K562 (cell line): ENCODE results near the gene MTFR2. TPM values are rescaled to one million over a fixed set of nuclear protein-coding genes. Genes with fewer than 3 reads are reported as not detected.

Source experiments
- CREBBP ChIP-seq: IDR thresholded peaks from one replicate; pipeline ENCODE4 v1.6.1; 2012; ENCODE audit warnings: low read depth, mild to moderate bottlenecking, control low read depth, inconsistent platforms, low read length
- ERF ChIP-seq: fragments of 450-650 bp; formaldehyde crosslinking; IDR thresholded peaks from 2 replicates; pipeline ENCODE4 v1.4.0; 2020; ENCODE audit warnings: mild to moderate bottlenecking, mixed read lengths
- FOXK1 ChIP-seq: sonication (generic); formaldehyde crosslinking; IDR thresholded peaks from 2 replicates; pipeline ENCODE4 v1.8.0; 2022; ENCODE audit warnings: missing genetic modification reagents, mild to moderate bottlenecking, borderline replicate concordance
- HNRNPL ChIP-seq: fragments of 200-400 bp; formaldehyde crosslinking; IDR thresholded peaks from 2 replicates; pipeline ENCODE4 v1.6.1; 2017; ENCODE audit warnings: low read depth, mild to moderate bottlenecking, low read length
- ILK ChIP-seq: fragments of 450-650 bp; IDR thresholded peaks from 2 replicates; pipeline ENCODE4 v1.6.1; 2016; ENCODE audit warnings: missing genetic modification characterization, low read depth, mild to moderate bottlenecking, missing compliant biosample characterization, moderate library complexity, borderline replicate concordance
- L3MBTL2 ChIP-seq: fragments of 450-650 bp; IDR thresholded peaks from 2 replicates; pipeline ENCODE4 v1.6.1; 2016; ENCODE audit warnings: mild to moderate bottlenecking, moderate library complexity
- MAX ChIP-seq: sonication (generic); formaldehyde crosslinking; IDR thresholded peaks from 2 replicates; pipeline ENCODE4 v1.9.0; 2022; ENCODE audit warnings: mild to moderate bottlenecking, missing genetic modification reagents
- NFRKB ChIP-seq: fragments of 450-650 bp; IDR thresholded peaks from 2 replicates; pipeline ENCODE4 v1.6.1; 2016; ENCODE audit warnings: low read depth
- NR1H2 ChIP-seq: sonication (generic); formaldehyde crosslinking; IDR thresholded peaks from 2 replicates; pipeline ENCODE4 v1.4.0; 2020; ENCODE audit warnings: mild to moderate bottlenecking, missing genetic modification reagents
- NR2C2 ChIP-seq, 2 experiments: fragments of 200-800 bp in 1 of 2; sonication (Bioruptor generic) in 1 of 2; sonication (generic) in 1 of 2; formaldehyde crosslinking in 1 of 2; IDR thresholded peaks; 2 replicates each; pipeline versions ENCODE4 v1.6.1 to v1.8.0; 2016 to 2022; ENCODE audit warnings: mild to moderate bottlenecking in 1 of 2, missing compliant biosample characterization in 1 of 2, missing genetic modification characterization in 1 of 2, missing genetic modification reagents in 1 of 2
- RFX7 ChIP-seq: fragments of 250-450 bp; sonication (Bioruptor Pico); IDR thresholded peaks from 2 replicates; pipeline ENCODE4 v1.5.1; 2021; ENCODE audit warnings: mild to moderate bottlenecking
- TAF9B ChIP-seq: fragments of 450-650 bp; IDR thresholded peaks from 2 replicates; pipeline ENCODE4 v1.6.1; 2018; ENCODE audit warnings: mild to moderate bottlenecking; ENCODE audit not compliant: partially characterized antibody
- ZC3H4 ChIP-seq: sonication (generic); formaldehyde crosslinking; IDR thresholded peaks from 2 replicates; pipeline ENCODE4 v1.9.0; 2021; ENCODE audit warnings: missing genetic modification reagents, borderline replicate concordance
- ZKSCAN8 ChIP-seq: fragments of 200-800 bp; sonication (Bioruptor generic); IDR thresholded peaks from 2 replicates; pipeline ENCODE4 v1.6.1; 2016; ENCODE audit warnings: missing genetic modification characterization, missing compliant biosample characterization
- ZNF280A ChIP-seq: fragments of 450-650 bp; IDR thresholded peaks from 2 replicates; pipeline ENCODE4 v1.6.1; 2018; ENCODE audit warnings: mild to moderate bottlenecking, low read depth; ENCODE audit not compliant: partially characterized antibody
- ZNF384 ChIP-seq: IDR thresholded peaks from 2 replicates; pipeline ENCODE4 v1.6.1; 2012; ENCODE audit warnings: low read depth, low read length, improper control_type of control experiment
- polyA plus RNA-seq, 8 experiments: library from polyadenylated mRNA; depleted of rRNA in 4 of 8; stranded (reverse) in 5 of 8; unstranded in 3 of 8; fragments of >200 nt; fragmentation: Nextera tagmentation in 2 of 8; fragmentation: Illumina TruSeq in 1 of 8; extraction: Ambion mirVana in 2 of 8; extraction: Trizol in 1 of 8; gene quantifications; 2 replicates each; pipeline versions ENCODE4 v1.2.1 to v1.2.3, GENCODE V29; 2011 to 2014; ENCODE audit warnings: inconsistent platforms in 1 of 8, missing spikeins in 1 of 8
- total RNA-seq, 7 experiments: library from RNA; depleted of rRNA in 6 of 7; stranded (reverse); fragments of >200 nt in 6 of 7; fragmentation: Illumina TruSeq in 2 of 7; extraction: Trizol in 2 of 7; gene quantifications; 2 replicates each; pipeline versions ENCODE4 v1.2.1 to v1.2.3, GENCODE V29; 2011 to 2021; ENCODE audit warnings: low replicate concordance in 1 of 7
- TF ChIP-seq, protein P1 (sequence below), 2 experiments: fragments of 450-650 bp in 1 of 2; sonication (generic) in 1 of 2; formaldehyde crosslinking in 1 of 2; IDR thresholded peaks in 1 of 2; conservative IDR thresholded peaks in 1 of 2; 2 replicates each; pipeline versions ENCODE4 v1.6.1 to v1.8.1; 2016 to 2023; ENCODE audit warnings: mild to moderate bottlenecking in 2 of 2, moderate library complexity in 2 of 2, inconsistent platforms in 1 of 2, missing genetic modification reagents in 1 of 2
- TF ChIP-seq, protein P2 (sequence below): fragments of 450-650 bp; formaldehyde crosslinking; IDR thresholded peaks from 2 replicates; pipeline ENCODE4 v1.4.0; 2020; ENCODE audit warnings: mild to moderate bottlenecking, moderate library complexity
- TF ChIP-seq, protein P3 (sequence below): fragments of 250-450 bp; sonication (Bioruptor Pico); IDR thresholded peaks from 2 replicates; pipeline ENCODE4 v1.9.0; 2021; ENCODE audit warnings: mild to moderate bottlenecking
- TF ChIP-seq, protein P4 (sequence below): fragments of 250-450 bp; sonication (Bioruptor Pico); IDR thresholded peaks from 2 replicates; pipeline ENCODE4 v1.5.1; 2021; ENCODE audit warnings: mild to moderate bottlenecking

Gene MTFR2
- total and polyA plus RNA-seq, 9 of the 15 experiments (the other 6 are each of a cell fraction or from before 2014, with no cell fraction given), result 10.1 to 63.3 (median 45.9) TPM

- TF ChIP-seq, protein P1, sequence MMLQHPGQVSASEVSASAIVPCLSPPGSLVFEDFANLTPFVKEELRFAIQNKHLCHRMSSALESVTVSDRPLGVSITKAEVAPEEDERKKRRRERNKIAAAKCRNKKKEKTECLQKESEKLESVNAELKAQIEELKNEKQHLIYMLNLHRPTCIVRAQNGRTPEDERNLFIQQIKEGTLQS (IDR thresholded peaks at IDR 0.05), result no peak; the same call in 1 of the 2 replicates
- TF ChIP-seq, protein P1 (CRISPR knock-in tag; conservative IDR thresholded peaks at IDR 0.05), result peak; percentile 91; the same call in 1 of the 2 replicates
- TF ChIP-seq HNRNPL (0 out of 2 replicates have a peak, but pooled peaks have one; percentile 10), FOXK1 (0 out of 2 replicates have a peak, but pooled peaks have one; percentile 4), ZKSCAN8 (peak; percentile 69; the same call in 1 of the 2 replicates), CREBBP (no peak), ILK (tag) (no peak), TAF9B (no peak), RFX7 (CRISPR knock-in tag) (no peak), ZNF384 (peak; percentile 26; the same call in 1 of the 2 replicates), ZNF280A (no peak), NR2C2 (CRISPR knock-in tag; IDR thresholded peaks at IDR 0.05) (no peak), NR2C2 (tag; IDR thresholded peaks at IDR 0.05) (peak; percentile 60), NFRKB (0 out of 2 replicates have a peak, but pooled peaks have one; percentile 47), L3MBTL2 (peak; percentile 69), NR1H2 (CRISPR knock-in tag) (no peak; the same call in 1 of the 2 replicates), ZC3H4 (CRISPR knock-in tag) (peak; percentile 16; the same call in 1 of the 2 replicates), MAX (CRISPR knock-in tag) (0 out of 2 replicates have a peak, but pooled peaks have one; percentile 1), ERF (CRISPR knock-in tag) (peak; percentile 48; the same call in 1 of the 2 replicates)
- TF ChIP-seq, protein P2, sequence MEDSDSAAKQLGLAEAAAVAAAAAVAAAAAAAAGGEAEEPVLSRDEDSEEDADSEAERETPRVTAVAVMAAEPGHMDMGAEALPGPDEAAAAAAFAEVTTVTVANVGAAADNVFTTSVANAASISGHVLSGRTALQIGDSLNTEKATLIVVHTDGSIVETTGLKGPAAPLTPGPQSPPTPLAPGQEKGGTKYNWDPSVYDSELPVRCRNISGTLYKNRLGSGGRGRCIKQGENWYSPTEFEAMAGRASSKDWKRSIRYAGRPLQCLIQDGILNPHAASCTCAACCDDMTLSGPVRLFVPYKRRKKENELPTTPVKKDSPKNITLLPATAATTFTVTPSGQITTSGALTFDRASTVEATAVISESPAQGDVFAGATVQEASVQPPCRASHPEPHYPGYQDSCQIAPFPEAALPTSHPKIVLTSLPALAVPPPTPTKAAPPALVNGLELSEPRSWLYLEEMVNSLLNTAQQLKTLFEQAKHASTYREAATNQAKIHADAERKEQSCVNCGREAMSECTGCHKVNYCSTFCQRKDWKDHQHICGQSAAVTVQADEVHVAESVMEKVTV (CRISPR knock-in tag), result 0 out of 2 replicates have a peak, but pooled peaks have one; percentile 2
- TF ChIP-seq, protein P3, sequence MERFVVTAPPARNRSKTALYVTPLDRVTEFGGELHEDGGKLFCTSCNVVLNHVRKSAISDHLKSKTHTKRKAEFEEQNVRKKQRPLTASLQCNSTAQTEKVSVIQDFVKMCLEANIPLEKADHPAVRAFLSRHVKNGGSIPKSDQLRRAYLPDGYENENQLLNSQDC (CRISPR knock-in tag), result no peak
- TF ChIP-seq, protein P4, sequence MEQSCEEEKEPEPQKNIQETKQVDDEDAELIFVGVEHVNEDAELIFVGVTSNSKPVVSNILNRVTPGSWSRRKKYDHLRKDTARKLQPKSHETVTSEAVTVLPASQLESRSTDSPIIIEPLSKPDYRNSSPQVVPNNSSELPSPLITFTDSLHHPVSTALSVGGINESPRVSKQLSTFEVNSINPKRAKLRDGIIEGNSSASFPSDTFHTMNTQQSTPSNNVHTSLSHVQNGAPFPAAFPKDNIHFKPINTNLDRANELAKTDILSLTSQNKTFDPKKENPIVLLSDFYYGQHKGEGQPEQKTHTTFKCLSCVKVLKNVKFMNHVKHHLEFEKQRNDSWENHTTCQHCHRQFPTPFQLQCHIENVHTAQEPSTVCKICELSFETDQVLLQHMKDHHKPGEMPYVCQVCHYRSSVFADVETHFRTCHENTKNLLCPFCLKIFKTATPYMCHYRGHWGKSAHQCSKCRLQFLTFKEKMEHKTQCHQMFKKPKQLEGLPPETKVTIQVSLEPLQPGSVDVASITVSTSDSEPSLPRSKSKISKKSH, result no peak
Observed at GRCh38 chr6:136290410-136291010, 40.4 kb upstream of the MTFR2 start (continued).
